Measurements from ENCODE around the gene PADI4.
"Not testable (repeated sequence)": the region's sequence is repeated elsewhere in the genome, so short reads cannot be mapped to it uniquely, and the experiment has no call there.

PADI4 gene

DNA sequence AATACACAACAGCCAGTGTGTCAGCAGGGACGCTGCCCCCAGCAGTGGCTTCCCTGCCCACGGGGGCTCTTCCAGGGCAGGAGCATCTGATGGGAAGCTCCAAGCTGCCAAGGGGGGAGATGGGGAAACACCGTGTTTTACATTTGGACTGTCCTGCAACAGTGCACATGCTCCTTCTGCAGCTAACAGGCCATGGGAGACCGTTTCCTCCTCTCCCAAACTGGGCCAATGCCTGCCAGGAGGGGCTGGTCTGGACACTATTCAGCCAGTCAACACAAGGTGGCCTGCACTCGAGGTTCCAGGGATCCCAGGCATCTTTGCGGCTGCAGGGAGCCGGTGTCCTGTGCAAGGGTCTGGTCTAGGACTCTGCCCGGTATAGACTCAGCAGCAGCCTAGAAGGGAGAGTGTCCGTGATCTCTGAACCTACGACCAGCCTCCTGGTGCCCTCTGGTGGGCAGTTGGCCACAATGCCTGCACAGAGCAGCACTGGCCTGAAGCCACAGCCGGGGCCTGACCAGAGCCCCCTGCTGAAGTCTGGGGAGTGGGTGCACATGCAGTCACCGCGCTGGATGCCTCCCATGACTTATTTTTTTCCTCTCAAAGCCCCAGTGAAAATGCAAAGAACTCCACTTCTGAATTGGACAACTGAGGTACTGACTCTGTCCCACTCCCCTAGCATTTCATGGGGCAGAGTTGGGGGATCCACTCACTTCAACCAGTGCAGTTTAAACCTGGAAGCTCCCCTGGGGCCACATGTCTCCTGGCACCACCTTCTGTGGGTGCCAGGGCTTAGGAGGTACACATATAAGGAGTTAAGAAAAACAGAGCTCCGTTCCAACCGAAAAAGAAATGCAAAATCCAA lies 98.1 kb downstream of the PADI4 start (continued):
- TF ChIP-seq SP3 (tag by site-specific recombination; IDR thresholded peaks at IDR 0.05) = no peak
- TF ChIP-seq, protein P1, sequence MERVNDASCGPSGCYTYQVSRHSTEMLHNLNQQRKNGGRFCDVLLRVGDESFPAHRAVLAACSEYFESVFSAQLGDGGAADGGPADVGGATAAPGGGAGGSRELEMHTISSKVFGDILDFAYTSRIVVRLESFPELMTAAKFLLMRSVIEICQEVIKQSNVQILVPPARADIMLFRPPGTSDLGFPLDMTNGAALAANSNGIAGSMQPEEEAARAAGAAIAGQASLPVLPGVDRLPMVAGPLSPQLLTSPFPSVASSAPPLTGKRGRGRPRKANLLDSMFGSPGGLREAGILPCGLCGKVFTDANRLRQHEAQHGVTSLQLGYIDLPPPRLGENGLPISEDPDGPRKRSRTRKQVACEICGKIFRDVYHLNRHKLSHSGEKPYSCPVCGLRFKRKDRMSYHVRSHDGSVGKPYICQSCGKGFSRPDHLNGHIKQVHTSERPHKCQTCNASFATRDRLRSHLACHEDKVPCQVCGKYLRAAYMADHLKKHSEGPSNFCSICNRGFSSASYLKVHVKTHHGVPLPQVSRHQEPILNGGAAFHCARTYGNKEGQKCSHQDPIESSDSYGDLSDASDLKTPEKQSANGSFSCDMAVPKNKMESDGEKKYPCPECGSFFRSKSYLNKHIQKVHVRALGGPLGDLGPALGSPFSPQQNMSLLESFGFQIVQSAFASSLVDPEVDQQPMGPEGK (tag by site-specific recombination; IDR thresholded peaks at IDR 0.05) = peak; percentile 56
- TF ChIP-seq, protein P2, sequence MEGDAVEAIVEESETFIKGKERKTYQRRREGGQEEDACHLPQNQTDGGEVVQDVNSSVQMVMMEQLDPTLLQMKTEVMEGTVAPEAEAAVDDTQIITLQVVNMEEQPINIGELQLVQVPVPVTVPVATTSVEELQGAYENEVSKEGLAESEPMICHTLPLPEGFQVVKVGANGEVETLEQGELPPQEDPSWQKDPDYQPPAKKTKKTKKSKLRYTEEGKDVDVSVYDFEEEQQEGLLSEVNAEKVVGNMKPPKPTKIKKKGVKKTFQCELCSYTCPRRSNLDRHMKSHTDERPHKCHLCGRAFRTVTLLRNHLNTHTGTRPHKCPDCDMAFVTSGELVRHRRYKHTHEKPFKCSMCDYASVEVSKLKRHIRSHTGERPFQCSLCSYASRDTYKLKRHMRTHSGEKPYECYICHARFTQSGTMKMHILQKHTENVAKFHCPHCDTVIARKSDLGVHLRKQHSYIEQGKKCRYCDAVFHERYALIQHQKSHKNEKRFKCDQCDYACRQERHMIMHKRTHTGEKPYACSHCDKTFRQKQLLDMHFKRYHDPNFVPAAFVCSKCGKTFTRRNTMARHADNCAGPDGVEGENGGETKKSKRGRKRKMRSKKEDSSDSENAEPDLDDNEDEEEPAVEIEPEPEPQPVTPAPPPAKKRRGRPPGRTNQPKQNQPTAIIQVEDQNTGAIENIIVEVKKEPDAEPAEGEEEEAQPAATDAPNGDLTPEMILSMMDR (tag by site-specific recombination; IDR thresholded peaks at IDR 0.05) = peak; percentile 91

DNA sequence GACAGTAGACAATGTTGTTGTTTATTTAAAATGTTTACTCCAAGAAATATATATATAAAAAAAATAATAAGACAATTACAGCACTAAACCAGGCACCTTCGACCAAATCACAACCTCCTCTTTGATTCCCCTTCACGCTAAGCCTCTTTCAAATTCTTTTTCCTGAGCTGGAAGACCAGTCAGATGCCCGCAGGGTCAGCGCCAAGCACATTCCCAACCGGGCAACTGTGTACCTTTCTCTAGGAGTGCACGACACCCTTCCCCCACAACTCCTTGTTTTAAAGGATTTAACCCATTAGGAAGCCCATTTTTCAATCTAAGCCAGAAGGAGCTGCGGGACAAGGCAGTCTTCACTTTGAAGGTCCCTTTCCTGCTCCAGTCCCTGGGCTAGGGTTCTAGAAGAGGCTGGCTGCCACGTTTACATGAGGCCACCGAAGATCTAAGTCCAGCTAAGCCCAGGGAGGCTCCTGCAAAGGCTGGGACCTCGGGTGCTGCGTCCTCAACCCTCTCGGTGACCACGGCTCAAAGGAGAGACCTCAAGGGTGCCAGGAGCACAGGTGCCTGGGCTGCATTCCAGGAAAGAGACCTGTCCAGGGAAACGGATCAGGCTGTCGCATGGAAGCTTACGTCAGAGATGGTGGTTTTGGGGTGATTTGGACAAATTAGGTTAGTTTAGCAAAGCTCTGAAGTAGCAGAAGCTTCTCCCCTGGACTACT lies 98.9 kb downstream of the PADI4 start:
- peaks cover 8 to 62% of the 10 kb centered on the region in 2 experiments for H3K36me3 ChIP-seq (ENCODE audit: control insufficient read depth in 2 of 2, insufficient read depth in 1 of 2, low read length in 2 of 2)
- H3K27ac ChIP-seq (ENCODE audit: extremely low read depth, low read depth, low read length) = not testable (repeated sequence)
- POLR2A ChIA-PET = interaction anchor here (1.3 kb wide), 1 partner anchor 40 kb away, joined by 3 read pairs; no protein-coding TSS in a partner anchor

DNA sequence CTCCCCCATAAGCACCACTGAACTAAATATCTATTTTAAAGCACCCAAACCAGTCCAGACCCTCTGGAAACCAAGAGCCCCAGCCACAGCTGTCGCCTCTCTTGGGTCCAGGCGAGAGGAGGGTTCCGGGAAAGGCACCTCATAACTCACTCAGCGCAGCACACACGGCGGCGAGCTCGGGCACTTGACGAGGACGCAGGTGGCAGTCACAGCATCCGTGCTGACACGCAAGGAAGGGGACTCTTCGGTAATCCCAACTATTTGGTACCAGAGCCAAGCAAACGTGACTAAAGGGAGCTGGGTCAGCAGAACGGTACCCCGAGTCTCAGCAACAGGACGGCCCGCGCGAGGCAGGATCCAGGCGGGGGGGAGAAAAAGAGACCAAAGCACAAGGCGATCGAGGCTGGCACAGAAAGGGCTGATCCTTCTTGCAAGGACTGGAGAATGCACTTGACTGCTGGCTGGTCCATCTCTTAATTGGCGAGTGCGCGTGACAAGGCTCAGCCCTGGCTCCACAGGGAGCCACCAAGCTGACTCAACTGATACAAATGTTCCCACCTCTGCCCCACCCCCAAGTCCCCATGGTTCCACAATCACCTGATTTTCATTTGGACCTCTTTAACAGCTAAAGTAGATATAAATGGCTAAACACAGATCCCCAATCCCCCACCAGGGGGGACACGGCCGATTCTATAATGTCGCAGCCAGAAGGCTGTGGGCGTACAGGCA lies 100.0 kb downstream of the PADI4 start:
- TF ChIP-seq KLF10 (tag by site-specific recombination; IDR thresholded peaks at IDR 0.05) = peak; percentile 35; the same call in 1 of the 2 replicates
- peaks cover 15 to 72% of the 10 kb centered on the region in 2 experiments for H3K36me3 ChIP-seq (ENCODE audit: control insufficient read depth in 2 of 2, insufficient read depth in 1 of 2, low read length in 2 of 2)
- CTCF ChIA-PET = interaction anchor here (1.1 to 1.7 kb wide), 3 partner anchors 21 to 347 kb away, joined by 4 to 5 read pairs (median 4); no protein-coding TSS in a partner anchor
- not testable (repeated sequence) for H3K27ac ChIP-seq (ENCODE audit: extremely low read depth, low read depth, low read length); H3K4me3 ChIP-seq (ENCODE audit: low read depth, low read length); H3K4me1 ChIP-seq (ENCODE audit: control insufficient read depth, insufficient read depth, low read length); H3K9me3 ChIP-seq (ENCODE audit: control insufficient read depth, insufficient read depth, low read depth, low read length)
- POLR2A ChIA-PET = interaction anchor here (1.3 kb wide), 1 partner anchor 42 kb away, joined by 3 read pairs; no protein-coding TSS in a partner anchor

More for the DNA sequence above, 98.9 kb downstream of the PADI4 start:
- H3K4me1 ChIP-seq (ENCODE audit: control insufficient read depth, insufficient read depth, low read length); H3K9me3 ChIP-seq (ENCODE audit: control insufficient read depth, insufficient read depth, low read depth, low read length); H3K4me3 ChIP-seq (ENCODE audit: low read depth, low read length): not testable (repeated sequence)
- CTCF ChIA-PET = interaction anchor here (0.6 to 2.2 kb wide), 17 partner anchors 10 to 1257 kb away, joined by 3 to 8 read pairs (median 4); no protein-coding TSS in a partner anchor

DNA sequence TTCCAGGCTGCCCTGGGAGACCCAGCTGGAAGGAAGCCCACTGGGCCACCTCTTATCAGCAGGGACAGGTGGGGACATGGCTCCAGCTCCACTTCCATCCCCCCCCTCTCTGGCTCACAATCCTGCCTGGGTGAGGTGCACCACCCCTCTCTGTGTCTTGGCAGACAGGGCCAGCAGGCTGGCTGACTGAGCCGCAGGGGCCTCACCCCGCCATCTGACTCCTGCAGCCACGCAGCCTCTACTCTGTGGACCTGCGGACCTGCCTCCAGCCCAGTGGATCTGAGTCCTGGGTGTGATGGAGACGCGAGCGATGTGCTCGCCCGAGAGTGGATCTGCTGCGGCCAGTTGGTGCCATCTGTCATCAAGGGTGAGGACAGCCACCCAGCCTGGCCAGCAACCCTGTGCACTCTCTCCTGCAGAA lies 101.4 kb downstream of the PADI4 start:
- Histone ChIP-seq H3K4me1 (ENCODE audit: control insufficient read depth, insufficient read depth, low read length) (no peaks in the 10 kb centered on the region), H3K9me3 (ENCODE audit: control insufficient read depth, insufficient read depth, low read depth, low read length) (no peaks in the 10 kb centered on the region), H3K4me3 (ENCODE audit: low read depth, low read length) (no peak overlapping the region), H3K36me3 (ENCODE audit: control insufficient read depth in 2 of 2, insufficient read depth in 1 of 2, low read length in 2 of 2) (peaks cover 29 to 87% of the 10 kb centered on the region in 2 experiments), H3K27ac (ENCODE audit: extremely low read depth, low read depth, low read length) (no peak overlapping the region)
- TF ChIP-seq ZIC2 (tag by site-specific recombination; IDR thresholded peaks at IDR 0.05) = peak; percentile 57; the same call in 1 of the 2 replicates
- TF ChIP-seq ZNF184 (tag by site-specific recombination; IDR thresholded peaks at IDR 0.05) = no peak
- CTCF ChIA-PET = interaction anchor here (0.7 to 1.7 kb wide), 2 partner anchors 31 to 817 kb away, joined by 3 read pairs; no protein-coding TSS in a partner anchor
- POLR2A ChIA-PET = no interaction called here
